ENCODE data around the gene PCDHA1.
"Not testable (repeated sequence)": the region's sequence is repeated elsewhere in the genome, so short reads cannot be mapped to it uniquely, and the experiment has no call there.

The PCDHA1 gene

DNA sequence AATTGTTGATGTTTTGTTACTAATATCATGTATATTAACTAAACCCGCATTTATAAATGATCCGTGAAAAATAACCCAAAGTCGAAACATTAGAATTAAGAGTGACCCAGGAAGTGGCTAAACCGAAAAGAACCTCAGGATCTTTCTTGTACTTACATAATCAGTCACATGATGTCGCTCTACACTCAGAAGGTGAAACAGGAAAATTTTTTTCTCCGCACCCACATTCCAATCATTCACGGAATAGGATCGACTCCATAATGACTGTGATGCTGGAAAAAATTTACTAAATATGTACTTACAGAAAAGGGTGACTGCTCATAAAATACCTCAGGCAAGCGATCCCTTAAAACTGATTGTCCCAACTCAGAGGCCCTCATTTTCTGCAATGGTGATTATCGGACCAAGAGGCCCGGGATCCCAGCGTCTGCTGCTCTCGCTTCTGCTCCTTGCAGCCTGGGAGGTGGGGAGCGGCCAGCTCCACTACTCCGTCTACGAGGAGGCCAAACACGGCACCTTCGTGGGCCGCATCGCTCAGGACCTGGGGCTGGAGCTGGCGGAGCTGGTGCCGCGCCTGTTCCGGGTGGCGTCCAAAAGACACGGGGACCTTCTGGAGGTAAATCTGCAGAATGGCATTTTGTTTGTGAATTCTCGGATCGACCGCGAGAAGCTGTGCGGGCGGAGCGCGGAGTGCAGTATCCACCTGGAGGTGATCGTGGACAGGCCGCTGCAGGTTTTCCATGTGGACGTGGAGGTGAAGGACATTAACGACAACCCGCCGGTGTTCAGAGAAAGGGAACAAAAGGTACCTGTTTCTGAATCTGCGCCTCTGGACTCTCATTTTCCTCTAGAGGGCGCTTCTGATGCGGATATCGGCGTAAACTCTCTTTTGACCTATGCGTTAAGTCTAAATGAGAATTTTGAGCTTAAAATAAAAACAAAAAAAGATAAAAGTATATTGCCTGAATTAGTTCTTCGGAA lies 89.4 kb downstream of the PCDHA1 start, which contains the start of gene PCDHA12:
Gene PCDHA12, plus strand, starts transcription at position 224 of the 981 bp plus-strand sequence. Its CDS starts 165 bp downstream, at position 389.
- Histone ChIP-seq H3K36me3 (ENCODE audit: control insufficient read depth in 2 of 2, insufficient read depth in 1 of 2, low read length in 2 of 2) (no peaks in the 10 kb centered on the region), H3K9me3 (ENCODE audit: control insufficient read depth, insufficient read depth, low read depth, low read length) (no peaks in the 10 kb centered on the region), H3K4me3 (ENCODE audit: low read depth, low read length) (no peak within 1 kb of the TSS), H3K4me1 (ENCODE audit: control insufficient read depth, insufficient read depth, low read length) (no peaks in the 10 kb centered on the region), H3K27ac (ENCODE audit: extremely low read depth, low read depth, low read length) (no peak within 1 kb of the TSS)
- CTCF ChIA-PET = interaction anchor here (0.6 to 1.6 kb wide), 5 partner anchors 19 to 1262 kb away, joined by 3 to 10 read pairs (median 3); partner anchors contain the start of genes PCDHA10 and PCDHAC1
- no peak for TF ChIP-seq ZNF280C (tag by site-specific recombination; IDR thresholded peaks at IDR 0.05)
- no peak for TF ChIP-seq ZNF155 (tag by site-specific recombination; IDR thresholded peaks at IDR 0.05)
- no peak for TF ChIP-seq ZNF175 (tag by site-specific recombination; IDR thresholded peaks at IDR 0.05)
- no peak for TF ChIP-seq YY1 (tag by site-specific recombination; IDR thresholded peaks at IDR 0.05)
- TF ChIP-seq ZNF138 (tag by site-specific recombination; IDR thresholded peaks at IDR 0.05; ENCODE audit: borderline replicate concordance) = no peak
- POLR2A ChIA-PET = no interaction called here

- H3K4me1 ChIP-seq (ENCODE audit: control insufficient read depth, insufficient read depth, low read length); H3K9me3 ChIP-seq (ENCODE audit: control insufficient read depth, insufficient read depth, low read depth, low read length); POLR2A ChIA-PET; H3K27ac ChIP-seq (ENCODE audit: extremely low read depth, low read depth, low read length); H3K36me3 ChIP-seq (ENCODE audit: control insufficient read depth in 2 of 2, insufficient read depth in 1 of 2, low read length in 2 of 2); H3K4me3 ChIP-seq (ENCODE audit: low read depth, low read length): not testable (repeated sequence)
- CTCF ChIA-PET = interaction anchor here (0.6 to 1.6 kb wide), 3 partner anchors 20 to 164 kb away, joined by 4 to 10 read pairs (median 6); partner anchors contain the start of gene PCDHA10
Observed at GRCh38 chr5:140876541-140877261, 90.8 kb downstream of the PCDHA1 start.

DNA sequence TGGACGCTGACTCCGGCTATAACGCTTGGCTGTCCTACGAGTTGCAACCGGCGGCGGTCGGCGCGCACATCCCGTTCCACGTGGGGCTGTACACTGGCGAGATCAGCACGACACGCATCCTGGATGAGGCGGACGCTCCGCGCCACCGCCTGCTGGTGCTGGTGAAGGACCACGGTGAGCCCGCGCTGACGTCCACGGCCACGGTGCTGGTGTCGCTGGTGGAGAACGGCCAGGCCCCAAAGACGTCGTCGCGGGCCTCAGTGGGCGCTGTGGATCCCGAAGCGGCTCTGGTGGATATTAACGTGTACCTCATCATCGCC lies 91.3 kb downstream of the PCDHA1 start:
- CTCF ChIA-PET = no interaction called here
- no peak overlapping the region for H3K27ac ChIP-seq (ENCODE audit: extremely low read depth, low read depth, low read length)
- no peaks in the 10 kb centered on the region for H3K36me3 ChIP-seq (ENCODE audit: control insufficient read depth in 2 of 2, insufficient read depth in 1 of 2, low read length in 2 of 2)
- H3K4me3 ChIP-seq (ENCODE audit: low read depth, low read length) = no peak overlapping the region
- no peaks in the 10 kb centered on the region for H3K4me1 ChIP-seq (ENCODE audit: control insufficient read depth, insufficient read depth, low read length)
- POLR2A ChIA-PET = no interaction called here
- no peaks in the 10 kb centered on the region for H3K9me3 ChIP-seq (ENCODE audit: control insufficient read depth, insufficient read depth, low read depth, low read length)
- no peak for TF ChIP-seq ZBTB8A (tag by site-specific recombination; IDR thresholded peaks at IDR 0.05)
- TF ChIP-seq, protein P1, sequence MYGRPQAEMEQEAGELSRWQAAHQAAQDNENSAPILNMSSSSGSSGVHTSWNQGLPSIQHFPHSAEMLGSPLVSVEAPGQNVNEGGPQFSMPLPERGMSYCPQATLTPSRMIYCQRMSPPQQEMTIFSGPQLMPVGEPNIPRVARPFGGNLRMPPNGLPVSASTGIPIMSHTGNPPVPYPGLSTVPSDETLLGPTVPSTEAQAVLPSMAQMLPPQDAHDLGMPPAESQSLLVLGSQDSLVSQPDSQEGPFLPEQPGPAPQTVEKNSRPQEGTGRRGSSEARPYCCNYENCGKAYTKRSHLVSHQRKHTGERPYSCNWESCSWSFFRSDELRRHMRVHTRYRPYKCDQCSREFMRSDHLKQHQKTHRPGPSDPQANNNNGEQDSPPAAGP (tag by site-specific recombination; IDR thresholded peaks at IDR 0.05) = no peak
- TF ChIP-seq ZNF2 (tag by site-specific recombination; IDR thresholded peaks at IDR 0.05) = no peak
- no peak for TF ChIP-seq ZNF701 (tag by site-specific recombination; IDR thresholded peaks at IDR 0.05)
- no peak for TF ChIP-seq ZNF555 (tag by site-specific recombination; conservative IDR thresholded peaks at IDR 0.05)
- TF ChIP-seq, protein P2, sequence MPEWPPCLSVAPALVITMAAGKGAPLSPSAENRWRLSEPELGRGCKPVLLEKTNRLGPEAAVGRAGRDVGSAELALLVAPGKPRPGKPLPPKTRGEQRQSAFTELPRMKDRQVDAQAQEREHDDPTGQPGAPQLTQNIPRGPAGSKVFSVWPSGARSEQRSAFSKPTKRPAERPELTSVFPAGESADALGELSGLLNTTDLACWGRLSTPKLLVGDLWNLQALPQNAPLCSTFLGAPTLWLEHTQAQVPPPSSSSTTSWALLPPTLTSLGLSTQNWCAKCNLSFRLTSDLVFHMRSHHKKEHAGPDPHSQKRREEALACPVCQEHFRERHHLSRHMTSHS (tag by site-specific recombination; IDR thresholded peaks at IDR 0.05) = no peak
- TF ChIP-seq TCF7L2 (IDR thresholded peaks at IDR 0.05; ENCODE audit: borderline replicate concordance, low read depth, low read length) = no peak
- TF ChIP-seq, protein P3, sequence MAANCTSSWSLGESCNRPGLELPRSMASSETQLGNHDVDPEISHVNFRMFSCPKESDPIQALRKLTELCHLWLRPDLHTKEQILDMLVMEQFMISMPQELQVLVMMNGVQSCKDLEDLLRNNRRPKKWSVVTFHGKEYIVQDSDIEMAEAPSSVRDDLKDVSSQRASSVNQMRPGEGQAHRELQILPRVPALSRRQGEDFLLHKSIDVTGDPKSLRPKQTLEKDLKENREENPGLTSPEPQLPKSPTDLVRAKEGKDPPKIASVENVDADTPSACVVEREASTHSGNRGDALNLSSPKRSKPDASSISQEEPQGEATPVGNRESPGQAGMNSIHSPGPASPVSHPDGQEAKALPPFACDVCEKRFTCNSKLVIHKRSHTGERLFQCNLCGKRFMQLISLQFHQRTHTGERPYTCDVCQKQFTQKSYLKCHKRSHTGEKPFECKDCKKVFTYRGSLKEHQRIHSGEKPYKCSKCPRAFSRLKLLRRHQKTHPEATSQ (tag by site-specific recombination; IDR thresholded peaks at IDR 0.05) = no peak
- TF ChIP-seq ZNF350 (tag by site-specific recombination; IDR thresholded peaks at IDR 0.05) = no peak
- TF ChIP-seq ZNF398 (tag by site-specific recombination; IDR thresholded peaks at IDR 0.05) = no peak
- TF ChIP-seq ZNF366 (tag by site-specific recombination; conservative IDR thresholded peaks at IDR 0.05) = no peak
- TF ChIP-seq KLF9 (tag by site-specific recombination; IDR thresholded peaks at IDR 0.05; ENCODE audit: low read depth) = no peak
- TF ChIP-seq, protein P4, sequence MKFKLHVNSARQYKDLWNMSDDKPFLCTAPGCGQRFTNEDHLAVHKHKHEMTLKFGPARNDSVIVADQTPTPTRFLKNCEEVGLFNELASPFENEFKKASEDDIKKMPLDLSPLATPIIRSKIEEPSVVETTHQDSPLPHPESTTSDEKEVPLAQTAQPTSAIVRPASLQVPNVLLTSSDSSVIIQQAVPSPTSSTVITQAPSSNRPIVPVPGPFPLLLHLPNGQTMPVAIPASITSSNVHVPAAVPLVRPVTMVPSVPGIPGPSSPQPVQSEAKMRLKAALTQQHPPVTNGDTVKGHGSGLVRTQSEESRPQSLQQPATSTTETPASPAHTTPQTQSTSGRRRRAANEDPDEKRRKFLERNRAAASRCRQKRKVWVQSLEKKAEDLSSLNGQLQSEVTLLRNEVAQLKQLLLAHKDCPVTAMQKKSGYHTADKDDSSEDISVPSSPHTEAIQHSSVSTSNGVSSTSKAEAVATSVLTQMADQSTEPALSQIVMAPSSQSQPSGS (tag by site-specific recombination; IDR thresholded peaks at IDR 0.05; ENCODE audit: low read depth) = no peak
- no peak for TF ChIP-seq ZNF223 (tag by site-specific recombination; IDR thresholded peaks at IDR 0.05)
- no peak for TF ChIP-seq ZNF292 (tag by site-specific recombination; IDR thresholded peaks at IDR 0.05; ENCODE audit: borderline replicate concordance, low read depth)
